SK-N-MC (cell line): Measurements from ENCODE around the gene CLEC5A.

Experiments
- EZH2 ChIP-seq: fragments of 200-600 bp; sonication (generic); IDR thresholded peaks from one replicate; pipeline ENCODE4 v1.6.1; 2017; ENCODE audit warnings: antibody characterized with exemption
- FOXP2 ChIP-seq: optimal IDR thresholded peaks from 2 replicates; pipeline ENCODE3; 2011; ENCODE audit warnings: mild to moderate bottlenecking, moderate library complexity; ENCODE audit not compliant: insufficient read depth; ENCODE audit errors: extremely low read length, control extremely low read depth
- POLR2AphosphoS5 ChIP-seq: IDR thresholded peaks from 2 replicates; pipeline ENCODE4 v1.6.1; 2012; ENCODE audit warnings: mild to moderate bottlenecking, low read depth, low read length, borderline replicate concordance

DNA sequence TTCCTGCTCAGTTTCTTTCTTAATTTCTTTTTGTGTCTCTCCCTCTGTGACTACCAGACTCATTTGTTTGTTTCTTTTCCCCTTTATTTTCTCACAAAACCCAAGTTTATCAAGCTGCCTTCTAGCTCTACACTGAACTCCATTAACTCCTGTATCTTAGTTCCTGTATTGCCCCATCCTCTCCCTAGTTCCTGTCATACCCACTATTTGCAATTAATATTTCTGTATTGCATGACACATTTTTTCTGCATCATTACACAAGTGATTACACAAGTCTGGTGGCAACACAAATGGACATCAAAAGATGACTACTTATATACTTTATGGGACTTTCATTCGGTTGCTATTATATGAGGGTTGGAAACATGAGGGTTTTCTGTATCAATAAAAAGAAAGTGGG lies 57.5 kb downstream of the CLEC5A start:
- TF ChIP-seq POLR2AphosphoS5 (no peak), EZH2 (no peak), FOXP2 (no peak)
